ENCODE results near the gene MUS81. TPM values are rescaled to one million over a fixed set of nuclear protein-coding genes. Genes with fewer than 3 reads are reported as not detected.

Gene MUS81
- total RNA-seq, 4 donors from 2014 or later, result 54.0 to 83.1 (median 68.3) TPM

- DNase-seq (ENCODE audit: low spot score in 2 of 2), result no peak
Observed at GRCh38 chr11:65863889-65864705, 3.9 kb downstream of the MUS81 start.

GRCh38 chr11:65864706-65865471 lies 4.7 kb downstream of the MUS81 start:
- TF ChIP-seq POLR2A (IDR thresholded peaks at IDR 0.05) (no peak), EP300 (IDR thresholded peaks at IDR 0.05) (no peak)
- TF ChIP-seq, protein P1, sequence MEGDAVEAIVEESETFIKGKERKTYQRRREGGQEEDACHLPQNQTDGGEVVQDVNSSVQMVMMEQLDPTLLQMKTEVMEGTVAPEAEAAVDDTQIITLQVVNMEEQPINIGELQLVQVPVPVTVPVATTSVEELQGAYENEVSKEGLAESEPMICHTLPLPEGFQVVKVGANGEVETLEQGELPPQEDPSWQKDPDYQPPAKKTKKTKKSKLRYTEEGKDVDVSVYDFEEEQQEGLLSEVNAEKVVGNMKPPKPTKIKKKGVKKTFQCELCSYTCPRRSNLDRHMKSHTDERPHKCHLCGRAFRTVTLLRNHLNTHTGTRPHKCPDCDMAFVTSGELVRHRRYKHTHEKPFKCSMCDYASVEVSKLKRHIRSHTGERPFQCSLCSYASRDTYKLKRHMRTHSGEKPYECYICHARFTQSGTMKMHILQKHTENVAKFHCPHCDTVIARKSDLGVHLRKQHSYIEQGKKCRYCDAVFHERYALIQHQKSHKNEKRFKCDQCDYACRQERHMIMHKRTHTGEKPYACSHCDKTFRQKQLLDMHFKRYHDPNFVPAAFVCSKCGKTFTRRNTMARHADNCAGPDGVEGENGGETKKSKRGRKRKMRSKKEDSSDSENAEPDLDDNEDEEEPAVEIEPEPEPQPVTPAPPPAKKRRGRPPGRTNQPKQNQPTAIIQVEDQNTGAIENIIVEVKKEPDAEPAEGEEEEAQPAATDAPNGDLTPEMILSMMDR (IDR thresholded peaks at IDR 0.05), result no peak
- peaks cover 0 to 37% (median 11%) of the 10 kb centered on the region in 4 donors for H3K4me1 ChIP-seq
- no peak for DNase-seq (ENCODE audit: low spot score in 2 of 2)
- H3K27ac ChIP-seq, result no peak overlapping the region
- no peak overlapping the region for H3K4me3 ChIP-seq
- no peaks in the 10 kb centered on the region for H3K9me3 ChIP-seq
- H3K27me3 ChIP-seq, result no peaks in the 10 kb centered on the region
- 83 to 84% methylated on average over 13 to 18 of the region's 18 CpGs for WGBS, 2 donors
- peaks cover 0 to 82% (median 30%) of the 10 kb centered on the region in 3 donors for H3K36me3 ChIP-seq

More at GRCh38 chr11:65863889-65864705, 3.9 kb downstream of the MUS81 start:
- H3K9me3 ChIP-seq, result no peaks in the 10 kb centered on the region
- 82 to 86% methylated on average over 11 to 12 of the region's 12 CpGs for WGBS, 2 donors
- H3K27ac ChIP-seq, result no peak overlapping the region
- peaks cover 0 to 74% (median 30%) of the 10 kb centered on the region in 3 donors for H3K36me3 ChIP-seq
- H3K27me3 ChIP-seq, result no peaks in the 10 kb centered on the region
- TF ChIP-seq EP300 (IDR thresholded peaks at IDR 0.05) (no peak), POLR2A (IDR thresholded peaks at IDR 0.05) (no peak)
- TF ChIP-seq, protein P1 (IDR thresholded peaks at IDR 0.05), result no peak
- peaks cover 0 to 40% (median 13%) of the 10 kb centered on the region in 4 donors for H3K4me1 ChIP-seq
- H3K4me3 ChIP-seq, result no peak overlapping the region

GRCh38 chr11:65865550-65866172 lies 5.4 kb downstream of the MUS81 start:
- H3K36me3 ChIP-seq, result peaks cover 0 to 90% (median 30%) of the 10 kb centered on the region in 3 donors
- H3K4me3 ChIP-seq, result no peak overlapping the region
- 70 to 71% methylated on average over 9 of the region's 9 CpGs for WGBS, 2 donors
- no peaks in the 10 kb centered on the region for H3K27me3 ChIP-seq
- H3K27ac ChIP-seq, result no peak overlapping the region
- no peaks in the 10 kb centered on the region for H3K9me3 ChIP-seq
- TF ChIP-seq, protein P1 (IDR thresholded peaks at IDR 0.05), result no peak
- TF ChIP-seq POLR2A (IDR thresholded peaks at IDR 0.05), result no peak
- H3K4me1 ChIP-seq, result peaks cover 0 to 41% (median 11%) of the 10 kb centered on the region in 4 donors
- no peak for DNase-seq (ENCODE audit: low spot score in 2 of 2)

- no peak overlapping the region for H3K4me3 ChIP-seq
- H3K27ac ChIP-seq, result no peak overlapping the region
- H3K9me3 ChIP-seq, result no peaks in the 10 kb centered on the region
- peaks cover 0 to 43% (median 8%) of the 10 kb centered on the region in 4 donors for H3K4me1 ChIP-seq
- 77 to 78% methylated on average over 18 to 20 of the region's 21 CpGs for WGBS, 2 donors
- TF ChIP-seq EP300 (IDR thresholded peaks at IDR 0.05) (no peak), POLR2A (IDR thresholded peaks at IDR 0.05) (no peak)
- TF ChIP-seq, protein P1 (IDR thresholded peaks at IDR 0.05), result no peak
- H3K27me3 ChIP-seq, result no peaks in the 10 kb centered on the region
- DNase-seq (ENCODE audit: low spot score in 2 of 2), result no peak
- H3K36me3 ChIP-seq, result peaks cover 0 to 92% (median 30%) of the 10 kb centered on the region in 3 donors
Observed at GRCh38 chr11:65866509-65867283, 6.5 kb downstream of the MUS81 start.

Measured in tibial nerve (tissue), 4 donors.